IMR-90 (cell line): Measurements from ENCODE around the gene CPEB3. TPM values are rescaled to one million over a fixed set of nuclear protein-coding genes. Genes with fewer than 3 reads are reported as not detected.

Experiments used
- microRNA-seq, 2 experiments: library from miRNA; stranded (forward) in 1 of 2; unstranded in 1 of 2; fragments of 10-50 nt in 1 of 2; fragments of <30 nt in 1 of 2; gene quantifications in 1 of 2; microRNA quantifications in 1 of 2; one replicate each; pipeline versions ENCODE3 to v1.1.0; 2013 to 2020; ENCODE audit not compliant: insufficient read depth in 1 of 2, insufficient read length in 1 of 2, unreplicated experiment in 1 of 2
- polyA plus RNA-seq, 3 experiments: library from polyadenylated mRNA; depleted of rRNA; stranded (reverse); fragments of >200 nt; gene quantifications; 2 replicates each; pipeline ENCODE4 v1.2.3, GENCODE V29; 2012; ENCODE audit warnings: low replicate concordance in 1 of 3
- small RNA-seq, 5 experiments: library from RNA; depleted of rRNA; stranded (forward); fragments of <200 nt; gene quantifications; one replicate each; pipeline ENCODE3, GENCODE V24; 2012
- total RNA-seq: library from RNA; depleted of rRNA; stranded (reverse); fragments of >200 nt; gene quantifications from 2 replicates; pipeline ENCODE4 v1.2.3, GENCODE V29; 2012; rRNA removed

CPEB3 gene
- total and polyA plus RNA-seq, 2 of the 4 experiments (the other 2 are of a cell fraction) = 0.18 to 0.36 TPM

Small RNAs within 50 kb of the gene (microRNA-seq; reads per million reads assigned to microRNA genes)
- gene RF00019 (ENCODE audit: insufficient read depth, insufficient read length) = not detected
- not detected for gene RF00402 (ENCODE audit: insufficient read depth, insufficient read length)
- gene RF00622 (ENCODE audit: insufficient read depth, insufficient read length) = not detected
- gene RNY3P12 (ENCODE audit: insufficient read depth, insufficient read length) = not detected

Small RNAs within 50 kb of the gene (small RNA-seq; reads per million reads assigned to genes)
- gene RF00019 (0 reads per million in 5 experiments), gene RF00402 (0 reads per million in 5 experiments), gene RF00622 (0 reads per million in 5 experiments), gene RNY3P12 (0 to 25.3 (median 0.15) reads per million in 5 experiments)

Other genes with a start within 250 kb of the CPEB3 start
- gene MARCHF5, start 89 bp upstream of the CPEB3 start, total RNA-seq = 14.9 and 20.8 TPM in 2 replicates
- 20.3 and 30.0 TPM in 2 replicates for gene MARCHF5, start 89 bp upstream of the CPEB3 start, polyA plus RNA-seq (2012; rRNA removed)